ENCODE measurements around the gene MAP1LC3B2.

MAP1LC3B2 gene

GRCh38 chr12:116597886-116598285 lies 38.7 kb downstream of the MAP1LC3B2 start:
- no peak for DNase-seq

GRCh38 chr12:116598311-116599284 lies 39.4 kb downstream of the MAP1LC3B2 start:
- no peak for DNase-seq

GRCh38 chr12:116599285-116600136 lies 40.3 kb downstream of the MAP1LC3B2 start:
- peak; percentile 6 to 32 for DNase-seq

- no peak for DNase-seq
Observed at GRCh38 chr12:116600959-116601918, 42.1 kb downstream of the MAP1LC3B2 start.

GRCh38 chr12:116601933-116602810 lies 43.0 kb downstream of the MAP1LC3B2 start:
- no peak for DNase-seq

- no peak for DNase-seq
Observed at GRCh38 chr12:116603546-116604177, 44.5 kb downstream of the MAP1LC3B2 start.

GRCh38 chr12:116604178-116604895 lies 45.2 kb downstream of the MAP1LC3B2 start:
- DNase-seq = no peak

- DNase-seq = no peak
Observed at GRCh38 chr12:116604951-116605641, 45.9 kb downstream of the MAP1LC3B2 start.

- no peak for DNase-seq
Observed at GRCh38 chr12:116606397-116606796, 47.2 kb downstream of the MAP1LC3B2 start.

GRCh38 chr12:116607039-116607438 lies 47.9 kb downstream of the MAP1LC3B2 start:
- DNase-seq = no peak

- DNase-seq = no peak
Observed at GRCh38 chr12:116609319-116610114, 50.3 kb downstream of the MAP1LC3B2 start.

- no peak for DNase-seq
Observed at GRCh38 chr12:116610971-116611541, 51.9 kb downstream of the MAP1LC3B2 start.

- DNase-seq = no peak
Observed at GRCh38 chr12:116612436-116612835, 53.3 kb downstream of the MAP1LC3B2 start.

- no peak for DNase-seq
Observed at GRCh38 chr12:116613256-116613655, 54.1 kb downstream of the MAP1LC3B2 start.

GRCh38 chr12:116614194-116614915 lies 55.2 kb downstream of the MAP1LC3B2 start:
- DNase-seq = no peak

GRCh38 chr12:116615141-116615861 lies 56.1 kb downstream of the MAP1LC3B2 start:
- DNase-seq = no peak
